IPS-NIHi11 (cell line): ENCODE results near the gene CAMTA1.
"Not testable (repeated sequence)": the region's sequence is repeated elsewhere in the genome, so short reads cannot be mapped to it uniquely, and the experiment has no call there.

ENCODE experiments used
- DNase-seq: peaks from one replicate; pipeline ENCODE4 v3.0.0; 2012; ENCODE audit warnings: mixed read lengths, low spot score

CAMTA1 gene

DNA sequence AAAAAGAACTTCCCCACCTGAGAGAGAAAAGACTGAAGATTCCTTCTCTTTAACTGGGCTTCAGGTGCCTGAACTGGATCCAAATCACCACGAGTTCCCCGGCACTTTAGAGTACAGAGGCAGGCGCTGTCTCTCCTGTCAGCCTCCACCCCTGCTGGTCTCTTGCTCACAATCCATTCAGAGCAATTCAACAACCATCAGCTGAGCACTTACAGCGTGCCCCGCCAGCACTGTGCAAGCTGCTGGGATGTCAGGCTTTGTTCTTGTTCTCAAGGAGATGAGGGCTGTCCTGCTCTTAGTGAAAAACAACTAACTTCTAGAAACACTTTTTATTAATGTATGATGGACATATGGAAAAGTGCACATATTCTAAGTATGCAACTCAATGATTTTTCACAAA lies 917.1 kb downstream of the CAMTA1 start:
- DNase-seq = peak; percentile 37

DNA sequence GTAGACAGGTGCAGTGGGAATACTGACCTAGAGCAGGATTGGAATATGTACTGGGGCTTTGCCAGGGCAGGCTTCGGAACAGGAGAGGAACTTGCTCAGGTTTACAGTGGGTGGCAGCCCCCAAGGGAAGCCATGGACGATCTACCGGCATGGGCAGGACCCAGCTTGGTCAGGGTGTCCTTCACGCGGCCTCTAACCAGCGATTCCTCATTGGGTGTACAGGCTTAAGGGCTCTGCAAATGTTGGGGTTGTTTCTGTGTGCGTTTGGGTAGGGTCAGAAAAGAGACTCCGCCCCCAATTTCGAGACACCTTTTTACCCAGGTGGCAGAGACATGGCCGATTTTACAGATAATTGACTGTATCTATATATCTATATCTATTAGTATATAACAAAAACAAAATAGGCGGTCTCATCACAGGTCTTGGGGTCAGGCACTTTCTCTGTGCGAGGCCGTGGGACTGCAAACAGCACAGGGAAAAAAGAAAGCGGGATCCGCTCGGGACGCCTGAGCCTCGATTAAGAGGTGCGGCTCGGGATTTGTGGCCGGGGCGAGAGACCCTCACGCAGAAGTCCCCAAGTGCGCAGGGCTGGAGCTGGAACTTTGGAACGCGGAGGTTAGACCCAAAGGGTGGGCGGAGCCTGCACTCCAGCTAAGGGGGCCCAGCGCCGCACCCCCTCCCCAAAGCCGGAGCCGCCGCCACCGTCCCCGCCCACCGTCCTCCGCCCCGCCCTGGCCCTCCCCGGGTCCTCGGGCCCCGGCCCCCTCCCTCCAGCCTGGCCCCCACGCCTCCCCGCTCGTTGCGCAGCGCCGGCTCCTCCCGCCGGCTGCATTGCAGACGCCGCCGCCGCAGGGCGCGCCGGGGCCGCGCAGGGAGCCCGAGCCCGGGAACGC lies 918.3 kb downstream of the CAMTA1 start:
- peak; percentile 72 for DNase-seq

DNA sequence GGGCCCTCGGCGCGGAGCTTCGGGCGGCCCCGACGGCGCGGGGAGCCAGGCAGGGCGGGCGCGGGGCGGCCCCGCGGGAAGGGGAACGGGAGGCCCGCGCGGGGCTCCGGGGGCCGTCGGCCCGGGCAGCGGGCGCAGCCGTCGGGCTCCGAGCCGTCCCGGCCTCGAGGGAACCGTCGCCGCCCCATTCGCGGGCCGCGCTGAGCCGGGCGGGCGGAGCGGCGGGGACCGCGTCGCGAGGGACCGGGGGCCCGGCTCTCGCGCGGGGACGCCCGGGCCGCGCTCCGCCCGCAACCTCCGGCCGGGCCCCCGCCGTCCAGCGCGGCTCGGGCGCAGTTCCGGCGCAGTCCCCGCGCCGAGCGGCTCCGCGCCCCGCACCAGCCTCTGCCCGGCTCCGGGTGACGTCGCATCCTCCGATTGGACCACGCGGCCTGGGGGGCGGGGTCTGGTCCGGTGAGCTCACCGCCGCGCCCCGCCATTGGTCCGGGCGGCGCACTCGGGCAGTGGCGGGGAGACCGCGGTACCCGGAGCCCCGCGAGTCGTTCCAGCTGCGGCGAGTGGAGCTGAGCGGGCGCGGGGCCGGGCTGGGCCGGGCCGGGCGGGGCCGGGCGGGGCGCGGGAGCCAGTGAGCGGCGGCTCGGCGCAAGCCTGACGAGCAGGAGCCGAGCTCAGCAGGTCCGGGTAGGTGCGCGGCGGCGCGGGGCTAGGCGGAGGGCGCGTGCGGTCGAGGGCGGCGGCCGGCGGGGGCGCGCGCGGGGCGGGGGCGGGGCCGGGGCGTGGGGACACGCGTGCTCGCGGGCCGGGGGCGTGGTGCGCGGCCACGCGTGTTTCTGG lies 919.2 kb downstream of the CAMTA1 start:
- peak; percentile 99 for DNase-seq

DNA sequence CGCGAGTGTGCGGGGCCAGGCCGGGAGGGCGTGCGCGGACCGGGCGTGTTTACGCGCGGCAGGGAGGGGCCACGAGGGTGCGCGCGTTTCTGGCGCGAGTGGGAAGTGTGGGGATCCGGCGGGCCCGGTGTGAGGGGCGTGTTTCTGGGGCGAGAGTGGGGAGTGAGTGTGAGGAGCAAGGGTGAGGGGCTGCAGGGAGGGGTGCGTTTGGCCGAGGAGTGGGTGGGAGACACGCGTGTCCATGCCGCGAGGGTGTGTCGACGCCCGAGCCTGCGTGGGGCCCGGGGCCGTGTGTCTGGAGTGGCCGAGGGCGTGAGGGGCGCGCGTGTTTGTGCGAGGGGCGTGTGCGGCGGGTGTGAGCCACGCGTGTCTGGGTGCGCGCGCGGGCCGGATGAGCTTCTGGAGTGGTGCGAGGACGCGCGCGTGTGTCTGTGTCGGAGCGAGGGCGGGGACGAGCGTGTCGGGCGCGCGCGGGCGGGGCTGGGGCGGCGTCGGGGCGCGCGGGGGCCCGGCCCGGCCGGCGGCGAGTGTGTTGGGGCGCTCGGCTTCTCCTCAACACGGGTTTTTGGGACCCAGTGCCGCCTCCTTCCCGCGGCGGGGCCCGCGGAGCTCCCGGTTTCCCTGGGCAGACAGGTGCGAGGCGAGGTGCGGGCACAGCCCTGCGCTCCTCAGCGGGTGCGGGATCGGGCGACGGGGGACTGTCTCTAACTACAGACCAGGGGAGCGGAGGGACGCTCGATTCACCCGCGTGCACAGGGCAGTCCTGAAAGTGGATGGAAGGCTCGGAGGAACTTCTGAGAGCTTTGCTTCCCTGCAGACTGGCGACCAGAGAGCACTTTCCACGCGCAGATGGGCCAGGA lies 920.0 kb downstream of the CAMTA1 start:
- peak; percentile 33 for DNase-seq

DNA sequence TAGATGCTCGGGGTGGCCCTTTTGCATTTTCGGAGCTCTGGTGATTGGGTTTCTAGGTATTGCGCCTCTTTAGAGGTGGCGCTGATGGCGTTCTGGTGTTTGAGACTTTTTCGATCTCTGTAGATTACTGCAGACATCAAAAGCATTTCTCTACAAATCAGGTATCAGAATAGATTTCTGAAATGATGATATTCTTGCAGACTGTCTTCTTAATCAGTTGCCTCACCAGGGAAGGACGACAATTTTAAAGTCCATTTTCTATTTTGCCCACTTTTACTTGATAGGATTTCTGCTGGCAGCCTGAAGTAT lies 920.6 kb downstream of the CAMTA1 start:
- no peak for DNase-seq

DNA sequence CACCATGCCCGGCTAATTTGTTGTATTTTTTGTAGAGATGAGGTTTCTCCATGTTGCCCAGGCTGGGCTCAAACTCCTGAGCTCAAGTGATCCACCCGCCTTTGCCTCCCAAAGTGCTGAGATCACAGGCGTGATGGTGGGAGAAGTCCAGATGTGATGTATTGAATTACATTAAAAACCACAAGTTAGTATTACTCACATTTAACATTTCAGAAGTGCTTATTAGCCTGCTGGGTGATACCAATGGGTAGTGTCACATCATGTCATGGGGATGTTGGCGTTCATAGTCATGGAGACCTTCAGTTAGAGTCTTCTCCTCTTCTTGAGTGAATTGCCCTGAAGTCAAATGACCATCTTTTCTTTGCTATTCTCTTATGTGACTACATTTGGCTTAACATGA lies 922.3 kb downstream of the CAMTA1 start:
- no peak for DNase-seq

DNA sequence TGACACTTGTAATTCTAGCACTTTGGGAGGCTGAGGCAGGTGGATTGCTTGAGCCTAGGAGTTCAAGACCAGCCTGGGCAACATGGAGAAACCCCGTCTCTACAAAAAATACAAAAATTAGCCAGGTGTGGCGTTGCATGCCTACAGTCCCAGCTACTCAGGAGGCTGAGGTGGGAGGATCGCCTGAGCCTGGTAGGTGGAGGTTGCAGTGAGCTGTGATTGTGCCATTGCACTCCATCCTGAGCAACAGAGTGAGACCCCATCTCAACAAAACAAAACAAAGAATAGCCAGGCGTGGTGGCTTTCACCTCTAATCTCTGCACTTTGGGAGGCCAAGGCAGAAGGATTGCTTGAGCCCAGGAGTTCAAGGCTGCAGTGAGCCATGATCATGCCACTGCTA lies 922.8 kb downstream of the CAMTA1 start:
- DNase-seq = not testable (repeated sequence)

DNA sequence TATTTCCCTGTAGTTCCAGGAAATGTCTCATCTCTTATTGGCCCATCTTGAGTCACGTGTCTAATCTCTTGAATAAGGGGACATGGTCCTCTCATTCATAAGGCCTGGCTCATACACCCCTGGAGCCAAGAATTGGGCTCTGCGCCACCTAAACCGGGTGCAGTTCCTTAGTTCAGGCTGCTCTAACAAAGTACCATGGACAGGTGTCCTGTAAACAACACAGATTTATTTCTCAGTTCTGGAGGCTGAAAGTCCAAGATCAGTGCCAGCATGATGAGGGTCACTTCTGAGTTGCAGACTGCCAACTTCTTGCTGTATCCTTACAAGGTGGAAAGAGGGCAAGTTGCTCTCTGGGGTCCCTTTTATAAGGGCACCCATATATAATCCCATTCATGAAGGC lies 925.6 kb downstream of the CAMTA1 start:
- DNase-seq = no peak

DNA sequence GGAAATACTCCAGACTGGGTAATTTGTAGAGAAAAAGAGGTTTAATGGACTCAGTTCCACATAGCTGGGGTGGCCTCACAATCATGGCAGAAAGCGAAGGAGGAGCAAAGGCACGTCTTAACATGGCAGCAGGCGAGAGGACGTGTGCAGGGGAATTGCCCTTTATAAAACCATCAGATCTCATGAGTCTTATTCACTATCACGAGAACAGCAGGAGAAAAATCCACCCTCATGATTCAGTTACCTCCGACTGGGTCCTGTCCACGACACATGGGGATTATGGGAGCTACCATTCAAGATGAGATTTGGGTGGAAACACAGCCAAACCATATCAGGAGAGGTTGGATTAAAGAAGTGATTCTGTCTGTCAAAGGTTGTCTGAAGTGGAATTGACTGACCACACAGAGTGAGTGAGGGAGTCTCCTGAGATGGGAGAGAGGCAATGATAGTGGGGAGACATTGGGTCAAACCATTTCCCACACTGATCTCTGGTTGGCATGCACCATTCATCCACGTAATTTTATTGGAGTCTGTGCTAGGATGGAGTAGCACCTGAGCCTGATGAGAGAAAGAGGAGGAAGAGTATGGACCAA lies 927.6 kb downstream of the CAMTA1 start:
- DNase-seq = no peak

DNA sequence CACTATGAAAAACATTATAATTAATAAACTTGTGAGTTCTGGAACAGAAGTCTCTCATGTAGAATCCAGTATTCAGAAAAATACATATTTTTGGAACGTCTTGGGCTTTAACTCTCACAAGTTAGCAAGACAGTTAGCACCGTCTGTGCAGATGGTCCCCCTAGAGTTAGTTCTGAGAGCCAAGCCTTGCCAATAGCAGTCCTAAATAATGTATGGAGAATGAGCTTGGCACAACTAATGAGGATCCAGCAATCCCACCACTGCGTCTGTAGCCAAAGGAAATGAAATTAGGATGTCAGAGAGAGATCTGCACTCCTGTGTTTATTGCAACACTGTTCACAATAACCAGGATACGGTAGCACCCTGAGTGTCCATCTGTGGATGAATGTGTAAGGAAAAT lies 931.3 kb downstream of the CAMTA1 start:
- no peak for DNase-seq

DNA sequence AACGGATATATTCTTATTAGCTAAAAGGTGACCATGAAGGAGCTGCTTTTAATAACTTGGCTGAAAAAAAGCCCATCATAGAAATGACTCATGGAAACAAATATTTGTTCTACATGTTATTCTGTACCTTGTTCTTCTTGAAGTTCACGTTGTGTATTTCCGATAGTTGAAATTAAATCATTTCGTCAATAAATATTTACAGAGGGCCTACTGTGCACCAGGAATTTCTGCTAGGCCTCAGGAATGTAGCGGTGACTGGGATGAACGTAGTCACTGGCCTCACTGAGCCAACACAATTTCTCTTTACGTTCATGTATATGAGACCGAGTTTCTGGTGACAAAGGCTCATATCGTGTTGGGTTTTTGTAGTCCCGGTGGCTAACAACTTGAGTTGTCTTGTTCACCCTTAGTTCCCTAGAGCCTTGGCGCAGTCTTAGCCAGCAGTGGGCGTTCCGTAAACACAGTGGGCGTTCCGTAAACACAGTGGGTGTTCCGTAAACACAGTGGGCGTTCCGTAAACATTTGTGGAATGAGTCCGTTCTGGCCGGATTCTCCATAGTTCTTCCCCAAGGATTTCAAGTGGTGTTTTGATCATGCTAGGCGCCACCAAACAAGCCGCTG lies 932.6 kb downstream of the CAMTA1 start:
- DNase-seq = no peak

DNA sequence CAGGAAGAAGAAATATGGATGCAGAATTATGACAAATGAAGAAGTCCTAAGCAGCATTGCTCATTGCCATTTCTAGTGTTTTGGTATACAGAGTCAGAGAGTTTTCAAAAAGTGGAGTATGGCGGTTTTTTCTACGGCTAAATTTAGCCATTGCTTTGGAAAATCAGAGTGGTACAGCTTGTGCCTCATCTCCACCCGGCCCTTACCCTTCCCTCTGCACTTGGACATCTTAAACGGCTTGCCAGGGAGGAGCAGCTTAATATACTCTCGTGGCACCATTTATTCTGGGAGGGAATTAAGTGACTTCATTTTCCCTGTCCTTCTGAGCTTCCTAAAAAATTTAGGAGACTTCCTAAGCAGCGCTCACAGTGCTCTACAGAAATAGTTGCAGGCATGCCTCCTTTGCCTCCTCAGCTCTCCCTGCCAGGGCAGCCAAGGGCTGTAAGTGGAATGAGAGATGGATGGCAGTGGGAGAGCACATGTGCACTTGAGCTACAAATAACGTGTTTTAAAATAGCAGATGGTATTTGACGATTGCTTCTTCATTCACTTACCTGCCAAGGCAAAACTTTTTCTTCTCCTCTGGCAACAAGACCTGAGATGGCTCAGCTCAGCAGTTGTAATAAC lies 934.3 kb downstream of the CAMTA1 start:
- no peak for DNase-seq

DNA sequence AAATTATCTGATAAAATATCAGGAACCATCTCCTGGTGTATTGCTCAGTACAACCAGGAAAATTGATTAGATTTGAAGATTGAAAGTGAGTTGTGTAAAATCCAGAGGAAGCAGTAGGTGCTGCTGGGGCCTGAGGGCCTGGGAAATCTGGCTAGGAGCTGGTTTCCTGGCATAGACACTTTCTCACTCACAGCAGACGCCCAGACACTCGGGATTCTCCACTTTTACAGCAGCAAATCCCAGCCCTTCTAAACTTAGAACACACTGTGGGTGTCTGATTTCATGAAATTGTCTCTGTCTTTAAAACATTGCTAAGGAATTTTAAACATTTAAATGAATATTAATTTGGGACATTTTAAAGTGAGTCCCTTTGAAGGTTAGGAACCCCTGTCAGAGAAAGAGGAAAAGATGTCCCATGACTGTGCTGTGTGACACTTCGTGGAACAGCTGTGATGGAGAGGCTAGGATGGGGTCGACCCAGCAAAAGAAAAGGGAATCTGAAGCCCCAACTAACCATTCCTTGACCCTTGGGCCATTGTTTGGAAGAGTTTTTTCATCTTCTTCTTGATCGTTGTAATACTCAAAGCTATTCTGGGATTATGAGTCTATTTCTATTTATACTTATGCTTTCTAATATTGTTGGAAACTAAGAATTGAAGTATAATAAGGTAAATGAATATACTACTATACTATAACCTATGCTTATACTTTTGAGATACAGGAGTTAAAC lies 936.9 kb downstream of the CAMTA1 start:
- no peak for DNase-seq

DNA sequence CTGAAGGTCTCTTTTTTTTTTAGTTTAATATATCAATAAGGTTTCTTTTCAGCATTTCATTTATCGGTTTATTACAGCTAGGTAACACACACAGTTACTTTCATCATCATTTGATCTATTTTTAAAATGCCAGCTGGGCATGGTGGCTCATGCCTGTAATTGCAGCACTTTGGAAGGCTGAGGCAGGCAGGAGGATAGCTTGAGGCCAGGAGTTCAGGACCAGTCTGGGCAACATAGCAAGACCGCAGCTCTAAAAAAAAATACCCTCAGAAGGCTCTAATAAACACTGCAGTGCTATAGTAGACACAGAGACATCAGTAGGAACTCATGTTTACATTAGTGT lies 937.4 kb downstream of the CAMTA1 start:
- DNase-seq = no peak

DNA sequence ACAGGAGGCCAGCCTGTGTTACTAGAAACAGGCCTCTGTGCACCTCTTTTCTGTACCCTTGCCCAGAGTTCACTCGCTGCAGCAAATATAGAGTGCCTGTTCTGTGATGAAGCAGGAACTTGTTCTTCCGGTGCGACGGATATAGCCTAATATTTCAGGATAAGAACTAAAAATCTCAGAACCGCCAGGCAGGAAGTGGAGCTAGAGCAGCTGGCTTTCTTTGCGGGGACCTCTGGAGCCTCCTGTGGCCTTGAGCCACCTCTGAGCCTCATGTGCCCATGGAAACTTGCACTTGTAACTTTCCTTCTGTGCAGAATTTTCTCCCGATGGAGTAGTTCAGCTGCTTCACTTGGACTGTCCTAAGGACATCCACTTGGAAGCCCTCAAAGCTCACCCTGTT lies 941.4 kb downstream of the CAMTA1 start:
- no peak for DNase-seq

DNA sequence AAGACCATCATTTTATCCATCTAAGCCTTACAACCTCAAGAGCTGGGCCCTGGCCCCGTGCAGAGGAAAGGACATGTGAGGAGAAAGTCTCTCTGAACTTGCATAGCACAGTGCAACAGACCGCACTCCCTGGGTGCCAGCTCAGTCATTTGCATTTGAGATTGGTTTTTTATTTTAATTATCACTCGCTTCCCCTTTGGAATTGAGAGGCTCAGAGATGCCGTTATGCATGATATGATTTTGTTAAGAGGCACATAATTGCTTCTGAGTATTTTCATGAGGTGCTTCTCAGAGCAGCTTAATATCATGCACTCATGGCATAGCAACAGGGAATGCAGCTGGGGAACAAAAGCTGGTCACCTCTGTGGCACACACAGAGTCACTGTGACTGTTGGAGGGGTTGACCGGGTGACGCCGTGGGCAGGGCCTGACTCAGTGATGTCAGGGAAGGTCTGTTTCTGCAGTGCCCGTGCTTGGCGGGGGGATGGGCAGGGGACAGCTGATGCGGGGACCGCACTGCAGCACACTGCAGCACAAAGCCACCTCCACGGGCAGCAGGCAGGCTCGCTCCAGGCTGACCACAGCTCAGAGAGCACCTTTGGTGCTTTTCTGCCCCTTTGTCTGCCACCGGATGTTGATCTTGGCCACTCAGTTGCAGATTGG lies 942.7 kb downstream of the CAMTA1 start:
- DNase-seq = no peak

DNA sequence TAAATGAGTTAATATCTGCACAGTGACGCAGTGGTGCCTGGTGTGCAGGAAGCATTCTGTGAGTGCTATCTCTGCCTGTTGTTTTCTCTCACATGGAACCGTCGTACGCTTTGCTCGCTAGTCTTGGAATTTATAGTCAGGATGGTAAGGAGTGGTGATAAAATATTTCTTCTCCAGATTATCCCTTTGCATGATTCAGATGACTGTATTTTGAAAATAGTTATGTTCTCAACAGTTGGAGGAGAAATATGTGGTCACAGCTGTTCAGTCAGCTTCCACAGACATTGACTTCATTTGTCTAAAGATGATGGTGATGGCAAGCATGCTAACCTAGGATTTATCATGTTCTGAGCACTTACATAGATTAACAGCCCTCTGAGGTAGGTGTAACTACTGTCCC lies 944.5 kb downstream of the CAMTA1 start:
- DNase-seq = no peak

DNA sequence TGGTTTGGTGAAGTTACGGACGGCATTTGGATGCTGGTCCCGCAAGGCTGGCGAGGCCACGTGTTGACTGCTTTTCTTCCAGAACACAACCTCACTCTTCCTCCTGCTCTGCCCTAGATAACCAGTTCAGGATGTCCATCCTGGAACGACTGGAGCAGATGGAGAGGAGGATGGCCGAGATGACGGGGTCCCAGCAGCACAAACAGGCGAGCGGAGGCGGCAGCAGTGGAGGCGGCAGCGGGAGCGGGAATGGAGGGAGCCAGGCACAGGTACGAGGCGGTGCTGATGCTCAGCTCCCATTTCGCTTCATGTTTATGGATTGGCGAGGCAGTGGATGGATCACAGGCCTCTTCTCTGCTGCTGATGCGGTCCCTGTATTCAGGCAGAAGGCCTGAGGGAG lies 947.1 kb downstream of the CAMTA1 start:
- DNase-seq = no peak

DNA sequence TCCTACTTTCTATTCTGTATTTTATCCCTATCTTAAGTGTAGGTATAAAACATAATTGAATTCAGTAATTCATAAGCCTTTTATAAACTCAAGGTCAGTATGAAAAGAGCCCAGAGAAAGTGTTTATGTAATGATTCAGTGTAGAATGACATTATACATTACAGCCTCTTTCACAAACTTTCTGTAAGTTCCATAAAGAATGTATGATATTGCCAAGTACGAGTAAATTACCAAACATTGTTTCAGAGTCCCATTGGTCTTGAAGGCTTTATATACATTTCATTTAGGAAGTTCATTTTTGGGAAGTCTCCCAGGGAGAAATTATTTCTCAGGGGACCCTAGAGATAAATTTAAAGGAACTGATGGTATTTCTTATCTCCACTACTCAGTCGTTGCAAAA lies 948.0 kb downstream of the CAMTA1 start:
- DNase-seq = no peak

DNA sequence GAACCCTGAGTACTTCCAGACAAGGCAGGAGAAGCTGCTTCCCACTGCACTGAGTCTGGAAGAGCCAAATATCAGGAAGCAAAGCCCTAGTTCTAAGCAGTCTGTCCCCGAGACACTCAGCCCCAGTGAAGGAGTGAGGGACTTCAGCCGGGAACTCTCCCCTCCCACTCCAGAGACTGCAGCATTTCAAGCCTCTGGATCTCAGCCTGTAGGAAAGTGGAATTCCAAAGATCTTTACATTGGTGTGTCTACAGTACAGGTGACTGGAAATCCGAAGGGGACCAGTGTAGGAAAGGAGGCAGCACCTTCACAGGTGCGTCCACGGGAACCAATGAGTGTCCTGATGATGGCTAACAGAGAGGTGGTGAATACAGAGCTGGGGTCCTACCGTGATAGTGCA lies 952.8 kb downstream of the CAMTA1 start:
- DNase-seq = no peak
